NCI-H2196 (cell line): ENCODE measurements around the gene GRAMD1B.
A peak's percentile ranks its signal among the peaks of the same experiment; 100 is the strongest.

Experiments
- DNase-seq: peaks from one replicate; lab custom pipeline; 2025; ENCODE audit not compliant: unreplicated experiment; lab: John Stamatoyannopoulos, UW

GRAMD1B gene

DNA sequence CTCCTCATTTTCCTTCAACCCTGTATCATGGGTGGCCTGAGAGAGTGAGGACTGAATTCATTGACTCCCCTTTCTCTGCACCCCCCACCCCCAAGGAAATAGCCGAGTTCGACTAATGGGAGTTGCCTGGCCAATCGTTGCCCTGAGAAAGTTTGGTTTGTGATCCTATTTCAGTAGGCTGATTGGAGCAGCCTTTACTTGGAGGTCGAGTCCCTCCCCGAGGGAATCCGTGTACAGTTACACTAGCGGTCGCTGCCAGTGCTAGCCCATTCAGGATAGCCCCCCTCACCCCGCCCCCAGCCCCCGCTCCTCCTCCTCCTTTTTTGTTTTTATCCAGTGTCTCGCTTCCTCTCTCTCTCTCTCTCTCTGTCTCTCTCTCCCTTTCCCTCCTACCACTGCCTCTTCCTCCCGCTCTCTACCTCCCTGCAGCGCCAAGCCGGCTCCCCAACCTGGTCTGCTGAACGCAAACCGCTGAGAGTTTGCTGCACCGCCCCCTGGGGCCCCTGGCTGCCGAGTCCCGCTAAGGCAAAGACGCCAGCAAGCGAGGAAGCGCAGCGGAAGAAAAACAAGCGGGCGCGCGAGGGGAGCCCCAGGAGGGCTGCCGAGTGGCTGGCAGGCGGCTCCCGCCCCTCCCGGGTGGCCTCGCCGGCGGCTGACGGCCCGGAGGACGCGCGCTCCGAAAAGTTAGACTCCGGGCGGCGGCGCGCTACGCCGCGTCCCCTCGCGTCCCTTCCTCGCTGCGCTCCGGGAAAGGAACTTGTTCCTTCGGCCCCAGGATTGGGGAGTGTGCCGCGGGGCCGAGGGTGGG, at the start of gene GRAMD1B:
Gene GRAMD1B (plus strand): TSS at position 357 of the 808 bp plus-strand sequence. CDS start 524 bp downstream, outside the sequence.
- DNase-seq: peak; percentile 53

DNA sequence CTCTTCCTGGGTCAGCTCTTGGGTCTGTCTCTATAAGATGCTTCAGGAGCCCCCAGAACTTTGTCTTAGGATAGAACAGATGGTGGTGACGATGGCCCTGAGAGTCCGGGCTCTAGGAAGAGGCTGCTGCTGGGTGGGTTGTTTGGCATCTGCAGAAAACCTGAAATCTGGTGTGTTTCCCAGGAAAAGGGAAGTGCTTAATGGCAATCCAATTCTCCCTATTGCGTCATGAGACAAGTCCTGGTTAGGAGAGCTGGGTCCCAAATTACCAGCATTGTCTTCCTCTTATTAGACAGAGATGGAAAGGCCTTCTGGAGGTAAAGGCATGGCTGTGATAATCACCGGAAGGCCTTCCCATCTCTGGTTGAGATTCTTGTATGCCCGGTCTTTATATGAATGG, 48.9 kb upstream of the GRAMD1B start:
- no peak for DNase-seq

DNA sequence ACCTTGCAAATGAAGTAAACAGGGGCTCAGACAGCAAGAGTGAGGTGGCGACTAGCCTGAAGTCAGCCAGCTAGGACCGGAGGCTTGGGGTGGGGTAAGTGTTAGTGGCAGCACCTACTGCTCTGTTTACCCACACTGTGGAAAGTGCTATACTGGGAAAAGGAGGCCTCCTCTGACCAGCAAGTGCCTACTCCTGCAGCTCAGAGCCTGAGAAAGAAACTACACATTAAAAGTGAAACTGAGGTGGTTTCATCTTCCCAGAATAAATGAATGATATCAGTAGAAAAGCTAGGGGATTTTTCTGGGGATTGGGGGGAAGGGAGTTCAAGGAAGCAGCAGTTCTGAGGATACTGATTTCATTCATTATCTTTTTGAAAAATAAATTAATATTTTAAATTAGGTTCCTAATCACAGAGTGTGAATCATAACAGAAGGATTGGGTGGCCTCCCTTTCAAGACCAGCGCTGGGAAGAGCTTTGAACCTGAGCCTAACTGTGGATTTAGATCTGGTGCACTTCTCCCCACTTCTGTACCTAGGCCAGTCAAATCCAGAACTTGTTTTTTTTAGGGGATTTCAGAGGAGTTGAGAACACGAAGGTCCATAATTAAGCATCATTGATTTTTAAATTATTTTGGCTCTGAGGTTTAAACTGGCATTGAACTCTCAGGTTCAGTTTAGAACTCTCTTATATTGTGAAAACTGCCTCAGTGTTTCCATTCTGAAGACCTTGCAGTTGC, 48.1 kb upstream of the GRAMD1B start:
- no peak for DNase-seq

DNA sequence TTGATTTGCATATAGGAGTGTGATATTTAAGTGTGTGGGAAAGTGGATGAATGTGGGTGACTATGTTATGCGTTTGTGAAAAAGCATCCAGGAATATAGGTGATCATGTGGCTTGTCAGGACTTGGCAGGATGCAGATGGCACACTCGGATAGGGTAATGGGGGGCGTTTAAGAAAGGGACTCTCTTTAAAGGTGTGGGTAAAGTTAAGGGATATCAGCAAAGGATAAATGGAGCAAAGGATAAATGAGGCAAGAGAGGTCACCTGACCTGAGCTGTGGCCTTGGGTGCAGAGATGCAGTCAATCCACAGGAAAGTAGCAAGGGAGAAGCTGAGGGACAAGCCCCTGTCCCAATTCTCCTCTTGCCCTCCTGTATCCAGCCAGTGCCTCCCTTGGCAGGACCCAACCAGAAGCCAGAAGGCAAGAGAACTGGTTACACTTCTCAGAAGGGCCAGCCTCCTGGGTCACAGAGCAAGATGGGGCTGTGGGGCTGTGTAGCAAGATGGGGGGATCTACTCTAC, 47.5 kb upstream of the GRAMD1B start:
- DNase-seq: no peak

- DNase-seq: no peak
These were observed 46.0 kb upstream of the GRAMD1B start for GRCh38 chr11:123384116-123384515.

DNA sequence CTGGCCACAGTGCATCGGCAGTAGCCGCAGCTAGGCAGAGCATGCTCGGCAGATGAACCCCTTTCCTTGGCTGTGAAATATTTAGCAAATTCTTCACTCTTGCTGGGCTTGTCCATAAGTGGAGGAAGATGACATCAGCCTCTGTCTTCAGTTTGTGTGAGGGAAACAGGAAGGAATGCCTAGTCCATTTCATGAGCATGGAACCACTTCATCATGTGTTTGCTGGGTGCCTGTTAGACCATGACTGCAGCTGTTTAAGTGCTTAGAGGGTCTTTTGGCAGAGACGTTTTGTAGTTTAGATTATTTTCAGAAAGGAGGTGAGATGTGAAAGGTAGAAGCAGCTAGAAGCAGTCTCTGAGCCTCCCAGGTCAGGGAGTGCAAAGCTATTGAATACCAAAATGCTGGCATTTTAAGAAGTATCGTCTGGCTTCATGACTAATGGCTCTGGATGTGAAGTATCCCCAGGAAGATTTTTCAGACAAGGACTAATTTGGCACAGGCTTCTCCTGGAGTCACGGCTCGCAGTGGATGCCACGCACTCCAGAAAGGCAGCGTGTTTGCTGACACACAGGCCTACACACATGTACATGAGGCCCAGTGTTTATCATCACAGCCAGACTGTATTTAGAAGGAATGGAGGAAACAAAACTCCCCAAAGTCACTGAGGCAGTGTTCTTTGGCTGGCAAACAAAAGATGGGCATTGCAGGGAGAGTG, 43.1 kb upstream of the GRAMD1B start:
- no peak for DNase-seq

DNA sequence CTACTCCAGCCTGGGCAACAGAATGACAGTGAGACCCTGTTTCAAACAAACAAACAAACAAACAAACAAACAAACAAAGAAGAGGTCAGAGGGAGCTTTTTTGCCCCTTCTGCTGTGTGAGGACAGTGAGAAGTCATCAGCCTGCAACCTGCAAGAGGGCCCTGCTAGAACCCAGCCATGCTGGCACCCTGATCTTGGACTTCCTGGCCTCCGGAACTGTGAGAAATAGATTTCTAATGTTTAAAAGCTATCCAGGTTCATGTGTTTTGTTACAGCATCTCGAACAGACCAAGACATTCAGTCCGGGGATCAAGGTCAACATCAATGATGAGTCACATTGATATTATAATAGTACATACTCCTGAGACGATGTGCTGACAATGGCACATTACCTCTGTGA, 41.4 kb upstream of the GRAMD1B start:
- no peak for DNase-seq

GRCh38 chr11:123390146-123390545, 39.9 kb upstream of the GRAMD1B start:
- DNase-seq: no peak

DNA sequence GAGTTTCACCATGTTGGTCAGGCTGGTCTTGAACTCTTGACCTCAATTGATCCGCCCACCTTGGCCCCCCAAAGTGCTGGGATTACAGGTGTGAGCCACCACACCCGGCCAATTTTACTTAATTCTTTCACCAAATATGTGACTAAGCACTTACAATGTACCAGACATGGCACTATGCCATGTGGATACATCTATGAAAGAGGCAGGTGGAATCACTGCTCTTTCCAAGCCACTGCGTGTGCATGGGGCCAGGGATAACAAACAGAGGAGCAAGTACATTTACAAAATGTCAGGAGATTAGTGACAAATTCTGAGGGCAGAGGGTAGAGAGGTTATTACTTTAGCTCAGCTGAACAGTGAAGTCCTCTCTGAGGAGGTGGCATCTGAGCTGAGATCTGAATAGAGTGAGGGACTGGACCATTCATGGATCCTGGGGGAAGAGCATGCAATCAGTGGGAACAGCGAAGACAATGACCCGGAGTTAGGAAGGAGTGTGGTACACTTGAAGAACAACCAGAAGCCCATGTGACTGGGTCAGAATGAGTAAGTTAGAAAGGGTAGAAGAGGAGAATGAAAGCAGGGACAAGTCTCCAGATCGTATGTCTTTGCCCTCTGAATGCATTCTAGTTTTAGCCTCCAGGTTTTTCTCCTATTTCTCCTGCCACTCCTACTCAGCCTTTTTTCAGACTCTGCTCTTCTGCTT, 38.3 kb upstream of the GRAMD1B start:
- peak; percentile 11 for DNase-seq

DNA sequence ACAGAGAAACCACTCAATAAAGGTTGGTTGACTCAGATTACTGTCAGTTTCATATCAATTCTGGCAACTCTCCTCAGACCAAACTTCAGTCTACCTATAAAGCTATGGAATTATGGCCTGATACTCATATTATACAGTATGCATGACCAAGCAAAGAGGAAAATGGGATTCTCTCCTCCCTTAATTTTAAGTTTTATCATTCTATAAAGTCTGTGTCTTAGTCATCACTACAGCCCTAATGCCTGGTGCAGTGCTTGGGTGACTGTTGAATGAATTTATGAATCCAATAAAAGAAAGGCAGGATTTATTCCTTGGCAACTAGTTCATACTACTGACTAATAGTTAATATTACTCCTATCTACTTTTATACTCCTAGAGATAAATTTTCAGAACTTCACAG, 37.6 kb upstream of the GRAMD1B start:
- no peak for DNase-seq

DNA sequence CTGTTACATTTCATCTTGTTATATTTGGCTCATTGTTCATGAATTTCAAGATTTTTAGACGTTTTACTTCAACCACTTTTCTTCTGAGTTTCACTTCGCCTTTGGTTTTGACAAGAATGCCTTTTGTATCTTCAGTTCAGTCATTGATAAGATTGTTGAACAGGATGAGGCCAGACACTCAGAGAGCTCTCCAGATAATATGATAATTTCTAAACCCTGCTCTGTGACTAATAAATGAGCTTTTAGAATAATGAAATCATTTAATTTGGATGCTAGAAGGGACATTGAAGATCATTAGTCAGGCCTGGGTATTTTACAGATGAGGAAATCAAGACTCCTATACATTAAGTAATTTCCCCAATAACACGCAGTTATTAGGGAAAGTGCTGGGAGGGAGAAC, 37.2 kb upstream of the GRAMD1B start:
- no peak for DNase-seq

GRCh38 chr11:123393312-123393927, 36.6 kb upstream of the GRAMD1B start:
- no peak for DNase-seq

DNA sequence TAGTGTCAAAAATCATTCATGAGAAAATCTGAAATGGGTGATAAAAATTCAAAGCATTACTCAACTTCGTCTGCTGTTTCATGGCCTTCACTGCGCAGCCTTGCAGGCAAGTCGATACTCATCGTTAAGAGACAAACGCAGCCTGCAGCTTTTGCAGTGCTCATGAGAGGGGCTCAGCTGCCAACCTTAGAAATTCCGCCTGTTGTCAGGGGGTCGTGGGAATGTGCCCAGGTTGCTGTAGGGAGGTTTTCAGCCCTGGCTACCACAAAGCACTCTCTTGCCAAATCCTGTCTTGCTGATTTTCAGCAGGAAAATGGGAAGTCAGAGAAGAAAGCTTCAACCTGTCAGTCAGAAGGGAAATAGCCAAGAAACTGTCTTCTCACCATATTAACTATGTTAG, 25.4 kb upstream of the GRAMD1B start:
- no peak for DNase-seq

DNA sequence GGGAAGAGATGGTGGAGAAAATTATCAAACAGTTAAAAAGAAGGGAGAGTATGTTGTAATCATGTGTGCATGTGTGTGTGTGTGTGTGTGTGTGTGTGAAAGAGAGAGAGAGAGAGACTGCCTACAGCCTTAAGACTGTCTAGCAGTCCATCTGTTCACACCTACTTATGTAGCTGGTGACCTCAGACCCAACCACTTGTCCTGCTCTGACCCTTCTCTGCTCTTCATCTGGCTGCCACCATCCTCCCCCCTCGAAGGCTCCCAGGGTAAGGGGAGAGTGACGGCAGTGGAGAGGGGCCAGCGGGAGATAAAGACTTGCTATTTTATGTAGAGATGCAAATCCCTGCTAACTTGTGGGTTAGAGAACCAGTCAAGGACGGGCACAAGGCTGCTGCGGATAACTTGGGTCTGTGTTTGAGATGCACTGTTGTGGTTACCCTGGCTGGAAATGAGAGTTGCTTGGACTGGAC, 24.9 kb upstream of the GRAMD1B start:
- no peak for DNase-seq

DNA sequence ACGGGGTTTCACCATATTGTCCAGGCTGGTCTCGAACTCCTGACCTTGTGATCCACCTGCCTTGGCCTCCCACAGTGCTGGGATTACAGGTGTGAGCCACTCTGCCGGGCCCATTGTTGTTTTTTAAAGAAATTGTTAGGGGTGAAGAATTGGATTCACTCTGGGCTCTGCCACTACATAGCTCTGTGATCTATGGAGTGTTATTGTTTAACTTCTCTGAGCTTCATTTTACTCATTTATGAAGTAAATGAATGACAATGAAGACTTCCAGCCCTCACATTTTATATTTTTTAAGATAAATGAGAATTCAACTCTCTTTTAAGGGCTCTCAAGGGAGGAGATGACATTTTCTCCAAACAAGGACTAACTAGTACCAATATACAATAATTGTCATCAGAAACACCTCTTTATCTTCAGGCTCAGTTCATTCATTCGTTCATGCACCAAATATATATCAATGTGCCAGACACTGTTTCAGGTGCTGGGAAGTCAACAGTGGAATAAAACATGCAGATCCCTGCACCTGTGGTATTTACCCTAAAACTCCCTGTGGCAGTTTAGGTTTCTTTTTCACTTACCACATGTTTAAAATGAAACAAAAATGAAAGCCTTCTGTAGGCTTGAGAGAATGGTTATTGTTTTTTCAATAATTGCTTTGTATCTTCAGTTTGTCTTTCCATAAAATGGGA, 23.5 kb upstream of the GRAMD1B start:
- DNase-seq: no peak

DNA sequence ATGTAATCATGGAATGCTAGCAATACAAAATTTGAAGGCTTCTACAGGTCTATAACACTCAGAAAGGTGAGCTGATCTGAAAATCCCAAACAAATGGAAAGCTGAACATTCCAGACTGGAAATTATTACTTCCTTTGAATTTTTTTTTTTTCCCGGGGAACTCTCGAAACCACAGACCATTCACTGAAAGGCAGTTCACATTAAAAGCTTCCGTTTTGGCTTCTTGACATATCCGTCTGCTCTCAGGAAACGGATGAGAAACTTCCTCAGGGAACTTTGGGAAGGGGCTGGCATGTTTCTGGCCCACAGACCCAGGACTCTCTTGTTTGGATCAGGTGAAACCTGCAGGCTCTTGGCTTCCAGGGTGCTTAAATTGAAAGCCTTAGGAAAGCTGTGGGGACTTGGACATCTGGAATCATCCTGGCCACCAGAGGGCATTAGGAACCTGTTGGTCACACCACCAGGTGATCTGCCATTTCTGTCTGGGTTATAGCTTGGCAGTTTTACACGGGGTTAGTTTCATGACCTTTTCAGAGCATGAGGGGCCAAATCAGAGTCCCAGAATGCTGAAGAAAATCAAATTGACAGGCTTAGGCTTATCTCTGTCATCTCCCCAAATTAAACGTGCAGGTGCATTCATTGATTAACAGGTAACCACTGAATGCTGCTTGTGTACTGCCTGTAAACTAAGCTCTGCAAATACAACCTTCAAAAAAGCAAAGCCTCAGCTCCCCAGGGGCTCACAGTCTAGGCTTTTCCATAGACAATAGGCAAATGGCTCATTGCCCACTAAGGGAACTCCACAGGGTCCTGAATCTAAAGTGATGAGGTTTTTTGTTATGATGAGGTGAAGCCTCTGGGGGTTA, 22.7 kb upstream of the GRAMD1B start:
- peak; percentile 84 for DNase-seq

- no peak for DNase-seq
These were observed 22.0 kb upstream of the GRAMD1B start for GRCh38 chr11:123407996-123408597.
